ENCODE data around the gene PROCA1. TPM values are rescaled to one million over a fixed set of nuclear protein-coding genes. Genes with fewer than 3 reads are reported as not detected.
A peak's percentile ranks its signal among the peaks of the same experiment; 100 is the strongest.

PROCA1 gene
- total and polyA plus RNA-seq, 2 of the 13 experiments (the other 11 are each of a cell fraction or from before 2014, with no cell fraction given) = 0.73 to 1.5 TPM

DNA sequence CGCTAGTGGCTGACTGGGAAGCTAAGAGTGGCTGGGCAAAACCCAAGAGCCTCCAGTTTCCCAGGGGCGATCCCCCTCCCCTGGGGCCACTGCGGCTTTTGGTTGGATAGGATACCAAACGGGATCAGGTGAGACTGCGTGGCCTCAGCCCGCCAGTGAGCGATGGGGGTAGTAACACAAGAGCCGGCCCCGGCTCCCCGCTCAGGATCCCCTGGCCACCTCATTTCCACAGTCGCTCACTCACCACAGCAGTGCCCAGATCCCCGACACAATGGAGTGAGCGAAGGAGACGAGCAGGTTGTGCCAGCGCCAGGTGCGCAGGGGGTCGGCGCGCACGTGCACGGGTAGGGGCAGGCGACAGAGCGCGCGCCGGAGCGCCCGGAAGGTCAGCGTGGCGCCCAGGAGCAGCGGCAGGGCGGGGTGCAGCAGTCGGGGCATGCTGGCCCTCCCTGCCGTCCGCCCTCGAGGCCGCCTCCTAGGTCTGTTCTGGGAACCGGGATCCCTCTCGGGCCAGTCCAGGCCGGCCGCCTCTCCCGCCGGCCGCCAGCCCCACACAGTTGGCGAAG is 14.1 kb upstream of the PROCA1 start (continued):
- TF ChIP-seq HMG20B (CRISPR knock-in tag; conservative IDR thresholded peaks at IDR 0.05) (no peak), SALL1 (CRISPR knock-in tag; IDR thresholded peaks at IDR 0.05) (peak; percentile 63), ZKSCAN1 (IDR thresholded peaks at IDR 0.05; ENCODE audit: low read length) (no peak), REPIN1 (CRISPR knock-in tag; IDR thresholded peaks at IDR 0.05; ENCODE audit: borderline replicate concordance, low read depth) (no peak), TP53 (CRISPR knock-in tag; conservative IDR thresholded peaks at IDR 0.05) (no peak), ISX (CRISPR knock-in tag; conservative IDR thresholded peaks at IDR 0.05) (no peak; the same call in 1 of the 2 replicates), SP140L (CRISPR knock-in tag; IDR thresholded peaks at IDR 0.05; ENCODE audit: borderline replicate concordance) (0 out of 2 replicates have a peak, but pooled peaks have one; percentile 22), PHF5A (CRISPR knock-in tag; IDR thresholded peaks at IDR 0.05; ENCODE audit: low read depth, unreplicated experiment) (no peak), NFYB (CRISPR knock-in tag; IDR thresholded peaks at IDR 0.05) (peak; percentile 69), ZNF775 (CRISPR knock-in tag; IDR thresholded peaks at IDR 0.05; ENCODE audit: borderline replicate concordance) (peak; percentile 33; the same call in 1 of the 2 replicates), ZNF230 (CRISPR knock-in tag; IDR thresholded peaks at IDR 0.05) (no peak)
- TF ChIP-seq, protein P1, sequence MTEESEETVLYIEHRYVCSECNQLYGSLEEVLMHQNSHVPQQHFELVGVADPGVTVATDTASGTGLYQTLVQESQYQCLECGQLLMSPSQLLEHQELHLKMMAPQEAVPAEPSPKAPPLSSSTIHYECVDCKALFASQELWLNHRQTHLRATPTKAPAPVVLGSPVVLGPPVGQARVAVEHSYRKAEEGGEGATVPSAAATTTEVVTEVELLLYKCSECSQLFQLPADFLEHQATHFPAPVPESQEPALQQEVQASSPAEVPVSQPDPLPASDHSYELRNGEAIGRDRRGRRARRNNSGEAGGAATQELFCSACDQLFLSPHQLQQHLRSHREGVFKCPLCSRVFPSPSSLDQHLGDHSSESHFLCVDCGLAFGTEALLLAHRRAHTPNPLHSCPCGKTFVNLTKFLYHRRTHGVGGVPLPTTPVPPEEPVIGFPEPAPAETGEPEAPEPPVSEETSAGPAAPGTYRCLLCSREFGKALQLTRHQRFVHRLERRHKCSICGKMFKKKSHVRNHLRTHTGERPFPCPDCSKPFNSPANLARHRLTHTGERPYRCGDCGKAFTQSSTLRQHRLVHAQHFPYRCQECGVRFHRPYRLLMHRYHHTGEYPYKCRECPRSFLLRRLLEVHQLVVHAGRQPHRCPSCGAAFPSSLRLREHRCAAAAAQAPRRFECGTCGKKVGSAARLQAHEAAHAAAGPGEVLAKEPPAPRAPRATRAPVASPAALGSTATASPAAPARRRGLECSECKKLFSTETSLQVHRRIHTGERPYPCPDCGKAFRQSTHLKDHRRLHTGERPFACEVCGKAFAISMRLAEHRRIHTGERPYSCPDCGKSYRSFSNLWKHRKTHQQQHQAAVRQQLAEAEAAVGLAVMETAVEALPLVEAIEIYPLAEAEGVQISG (CRISPR knock-in tag; IDR thresholded peaks at IDR 0.05) = peak; percentile 50; the same call in 1 of the 2 replicates
- TF ChIP-seq, protein P2, sequence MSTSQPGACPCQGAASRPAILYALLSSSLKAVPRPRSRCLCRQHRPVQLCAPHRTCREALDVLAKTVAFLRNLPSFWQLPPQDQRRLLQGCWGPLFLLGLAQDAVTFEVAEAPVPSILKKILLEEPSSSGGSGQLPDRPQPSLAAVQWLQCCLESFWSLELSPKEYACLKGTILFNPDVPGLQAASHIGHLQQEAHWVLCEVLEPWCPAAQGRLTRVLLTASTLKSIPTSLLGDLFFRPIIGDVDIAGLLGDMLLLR (CRISPR knock-in tag; IDR thresholded peaks at IDR 0.05) = peak; percentile 83
- TF ChIP-seq, protein P3, sequence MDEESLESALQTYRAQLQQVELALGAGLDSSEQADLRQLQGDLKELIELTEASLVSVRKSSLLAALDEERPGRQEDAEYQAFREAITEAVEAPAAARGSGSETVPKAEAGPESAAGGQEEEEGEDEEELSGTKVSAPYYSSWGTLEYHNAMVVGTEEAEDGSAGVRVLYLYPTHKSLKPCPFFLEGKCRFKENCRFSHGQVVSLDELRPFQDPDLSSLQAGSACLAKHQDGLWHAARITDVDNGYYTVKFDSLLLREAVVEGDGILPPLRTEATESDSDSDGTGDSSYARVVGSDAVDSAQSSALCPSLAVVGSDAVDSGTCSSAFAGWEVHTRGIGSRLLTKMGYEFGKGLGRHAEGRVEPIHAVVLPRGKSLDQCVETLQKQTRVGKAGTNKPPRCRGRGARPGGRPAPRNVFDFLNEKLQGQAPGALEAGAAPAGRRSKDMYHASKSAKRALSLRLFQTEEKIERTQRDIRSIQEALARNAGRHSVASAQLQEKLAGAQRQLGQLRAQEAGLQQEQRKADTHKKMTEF (CRISPR knock-in tag; IDR thresholded peaks at IDR 0.05) = peak; percentile 76; the same call in 1 of the 2 replicates
- TF ChIP-seq, protein P4, sequence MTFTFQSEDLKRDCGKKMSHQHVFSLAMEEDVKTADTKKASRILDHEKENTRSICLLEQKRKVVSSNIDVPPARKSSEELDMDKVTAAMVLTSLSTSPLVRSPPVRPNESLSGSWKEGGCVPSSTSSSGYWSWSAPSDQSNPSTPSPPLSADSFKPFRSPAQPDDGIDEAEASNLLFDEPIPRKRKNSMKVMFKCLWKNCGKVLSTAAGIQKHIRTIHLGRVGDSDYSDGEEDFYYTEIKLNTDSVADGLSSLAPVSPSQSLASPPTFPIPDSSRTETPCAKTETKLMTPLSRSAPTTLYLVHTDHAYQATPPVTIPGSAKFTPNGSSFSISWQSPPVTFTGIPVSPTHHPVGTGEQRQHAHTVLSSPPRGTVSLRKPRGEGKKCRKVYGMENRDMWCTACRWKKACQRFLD (CRISPR knock-in tag; IDR thresholded peaks at IDR 0.05; ENCODE audit: borderline replicate concordance) = peak; percentile 73; the same call in 1 of the 2 replicates

All from HepG2 (cell line).